GM19193 (cell line): ENCODE data around the gene CCDC136.

Source experiments
- POLR2A ChIP-seq: IDR thresholded peaks from 4 replicates; pipeline ENCODE4 v1.6.1; 2011; ENCODE audit not compliant: insufficient read depth, insufficient read length; ENCODE audit errors: extremely low read depth

CCDC136 gene

GRCh38 chr7:128791972-128792327 is 182 bp downstream of the CCDC136 start:
- TF ChIP-seq POLR2A: no peak

DNA sequence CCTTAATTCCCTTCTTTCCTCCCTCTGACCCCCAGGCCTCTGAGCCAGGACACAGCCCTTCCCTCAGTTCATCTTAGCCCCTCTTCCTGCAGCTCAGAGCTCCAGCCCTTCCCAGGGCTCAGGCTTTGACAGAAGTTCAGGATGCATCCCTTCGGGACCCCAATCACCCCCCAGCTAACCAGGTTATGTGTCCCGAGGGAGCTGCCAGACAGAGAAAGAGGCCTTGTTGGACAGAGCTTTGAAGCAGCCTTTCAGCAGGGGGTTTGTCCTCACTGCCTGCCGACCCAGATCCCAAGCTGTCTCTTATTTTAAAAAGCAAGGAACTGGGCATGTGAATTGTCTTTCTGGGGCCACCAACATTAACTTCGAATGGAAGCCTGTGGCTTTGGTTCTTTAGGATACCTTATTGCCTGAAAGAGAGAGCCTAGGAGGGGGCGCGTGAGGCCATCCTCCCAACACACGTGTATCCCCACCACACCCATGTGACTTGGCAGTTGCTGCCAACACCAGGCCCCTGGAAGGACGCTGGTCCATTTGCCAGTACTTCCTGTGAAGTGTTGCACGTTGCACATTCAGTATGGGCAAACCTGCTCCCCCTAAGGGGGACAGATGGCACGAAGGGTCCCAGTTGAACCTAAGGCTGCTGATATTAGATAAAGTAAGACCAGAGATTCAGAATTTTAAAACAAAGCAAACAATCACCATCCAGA is 858 bp downstream of the CCDC136 start:
- no peak for TF ChIP-seq POLR2A

DNA sequence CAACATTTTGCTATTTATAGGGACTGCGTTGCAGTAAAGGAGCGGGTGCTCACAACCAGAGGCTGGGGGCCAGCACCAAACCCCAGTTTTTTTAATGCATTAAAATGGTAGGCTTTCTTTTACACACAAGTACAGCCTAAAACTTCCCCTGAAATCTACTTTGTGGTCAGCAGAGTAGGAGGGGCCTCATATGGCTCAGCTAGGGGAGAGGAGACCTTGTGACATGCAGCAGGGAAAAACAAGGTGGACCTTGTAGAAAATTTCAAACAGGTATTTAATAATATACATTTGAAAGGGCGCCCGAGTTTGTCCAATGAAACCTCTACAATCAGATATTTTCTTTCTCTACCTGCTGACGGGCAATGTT is 1.4 kb downstream of the CCDC136 start:
- TF ChIP-seq POLR2A: no peak

- TF ChIP-seq POLR2A: no peak
These were observed 2.3 kb downstream of the CCDC136 start for GRCh38 chr7:128794020-128794419.

DNA sequence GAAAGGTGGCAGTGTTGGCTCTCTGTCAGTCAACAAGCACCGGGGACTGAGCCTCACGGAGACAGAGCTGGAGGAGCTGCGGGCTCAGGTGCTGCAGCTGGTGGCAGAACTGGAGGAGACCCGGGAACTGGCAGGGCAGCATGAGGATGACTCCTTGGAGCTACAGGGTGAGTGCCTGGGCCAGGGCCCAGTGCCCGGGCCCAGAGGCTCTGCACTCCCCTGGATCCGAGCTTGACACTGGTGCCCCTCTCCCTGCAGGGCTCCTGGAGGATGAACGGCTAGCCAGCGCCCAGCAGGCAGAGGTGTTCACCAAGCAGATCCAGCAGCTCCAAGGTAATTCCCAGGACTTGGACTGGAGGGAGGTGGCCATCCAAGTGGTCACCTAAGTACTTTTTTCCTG is 2.7 kb downstream of the CCDC136 start:
- no peak for TF ChIP-seq POLR2A

DNA sequence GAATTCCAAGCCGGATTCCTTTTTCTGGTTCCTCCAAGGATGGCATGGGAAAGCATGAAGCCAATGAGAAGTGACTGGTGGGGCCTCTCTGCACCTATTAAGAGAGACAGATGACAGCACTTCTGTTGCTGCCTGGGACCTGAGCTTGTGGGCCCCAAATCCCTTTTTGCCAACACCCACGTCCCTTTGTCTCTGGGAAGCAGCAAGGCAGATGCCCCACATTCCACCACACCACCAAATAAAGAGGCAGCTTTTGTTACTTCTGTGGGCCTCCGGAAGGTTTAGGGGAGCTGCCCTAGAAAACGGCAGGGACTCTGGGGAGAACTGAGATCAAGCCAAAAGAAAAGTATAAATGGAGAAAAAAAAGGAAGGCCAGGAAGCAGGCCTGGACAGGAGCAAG is 3.4 kb downstream of the CCDC136 start:
- TF ChIP-seq POLR2A: no peak

DNA sequence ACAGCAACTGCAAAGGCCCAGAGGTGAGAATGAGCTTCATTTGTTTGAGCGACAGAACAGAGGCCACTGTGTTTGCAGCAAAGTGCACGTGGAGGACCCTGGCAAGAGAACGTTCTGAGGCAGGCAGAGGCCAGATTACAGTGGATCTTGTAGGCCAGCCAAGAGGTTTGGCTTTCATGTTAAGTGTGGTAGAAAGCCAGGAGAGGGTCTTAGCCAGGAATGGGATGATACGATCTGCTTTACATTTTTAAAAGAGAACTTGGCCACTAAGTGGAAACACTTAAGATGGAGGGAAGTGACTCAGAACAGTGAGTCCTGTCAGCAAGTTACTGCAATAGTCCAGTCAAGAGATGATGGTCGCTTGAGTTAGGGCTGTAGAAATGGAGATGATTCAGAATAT is 4.6 kb downstream of the CCDC136 start:
- no peak for TF ChIP-seq POLR2A

GRCh38 chr7:128799451-128799850 is 7.7 kb downstream of the CCDC136 start:
- no peak for TF ChIP-seq POLR2A

DNA sequence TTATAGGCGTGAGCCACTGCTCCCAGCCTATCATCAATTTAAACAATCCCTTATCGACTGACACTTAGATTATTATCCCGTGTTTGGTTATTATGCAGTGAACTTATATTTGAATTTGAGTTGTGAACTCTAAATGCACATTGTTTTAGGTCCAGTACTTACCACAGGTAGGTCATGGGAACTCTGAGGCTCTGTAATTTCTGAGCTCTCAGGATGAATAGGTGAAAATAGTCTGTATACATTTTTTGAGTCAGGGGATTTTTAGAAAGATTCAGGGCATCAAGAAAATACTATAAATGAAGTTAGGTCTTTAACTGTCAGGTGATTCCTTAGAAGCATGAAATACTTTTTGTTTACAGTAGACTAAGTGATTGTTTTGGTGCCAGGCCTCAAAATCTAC is 8.8 kb downstream of the CCDC136 start:
- TF ChIP-seq POLR2A: no peak

- no peak for TF ChIP-seq POLR2A
These were observed 9.2 kb downstream of the CCDC136 start for GRCh38 chr7:128801003-128801402.

- no peak for TF ChIP-seq POLR2A
These were observed 10.1 kb downstream of the CCDC136 start for GRCh38 chr7:128801667-128802418.

DNA sequence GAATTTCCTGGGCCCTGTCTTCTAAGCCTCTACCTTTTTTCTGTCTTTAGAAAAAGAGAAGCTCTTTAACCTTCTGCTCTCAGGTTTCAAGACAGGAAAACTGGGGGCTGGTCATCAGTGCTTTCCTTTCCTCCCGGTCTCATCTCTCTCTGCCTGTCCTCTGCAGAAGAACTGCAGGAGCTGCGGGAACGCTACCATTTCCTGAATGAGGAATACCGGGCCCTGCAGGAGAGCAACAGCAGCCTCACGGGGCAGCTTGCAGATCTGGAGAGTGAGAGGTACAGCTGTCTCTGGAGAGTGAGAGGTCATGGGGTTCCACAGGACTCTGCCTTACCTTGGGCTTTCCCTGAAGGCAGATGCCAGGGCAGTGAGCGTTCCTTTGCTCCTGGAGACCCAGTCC is 12.7 kb downstream of the CCDC136 start:
- TF ChIP-seq POLR2A: no peak

- no peak for TF ChIP-seq POLR2A
These were observed 13.5 kb downstream of the CCDC136 start for GRCh38 chr7:128805225-128805624.

DNA sequence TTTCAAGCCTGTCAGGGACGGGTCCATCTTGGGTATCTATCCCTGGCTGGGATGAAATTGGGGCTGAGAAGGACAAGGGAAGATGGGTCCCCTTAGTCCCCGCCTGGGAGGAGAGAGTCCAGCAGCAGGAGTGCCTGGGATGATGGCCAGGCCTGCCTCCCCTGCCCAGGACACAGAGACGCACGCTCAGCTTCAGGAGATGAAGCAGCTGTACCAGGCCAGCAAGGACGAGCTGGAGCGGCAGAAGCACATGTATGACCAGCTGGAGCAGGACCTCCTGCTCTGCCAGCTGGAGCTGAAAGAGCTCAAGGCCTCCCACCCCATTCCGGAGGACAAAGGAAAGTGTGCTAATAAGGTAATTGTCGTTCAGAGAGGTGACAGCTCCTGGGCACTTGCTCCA is 15.4 kb downstream of the CCDC136 start:
- TF ChIP-seq POLR2A: no peak

GRCh38 chr7:128809363-128809762 is 17.6 kb downstream of the CCDC136 start:
- TF ChIP-seq POLR2A: no peak

DNA sequence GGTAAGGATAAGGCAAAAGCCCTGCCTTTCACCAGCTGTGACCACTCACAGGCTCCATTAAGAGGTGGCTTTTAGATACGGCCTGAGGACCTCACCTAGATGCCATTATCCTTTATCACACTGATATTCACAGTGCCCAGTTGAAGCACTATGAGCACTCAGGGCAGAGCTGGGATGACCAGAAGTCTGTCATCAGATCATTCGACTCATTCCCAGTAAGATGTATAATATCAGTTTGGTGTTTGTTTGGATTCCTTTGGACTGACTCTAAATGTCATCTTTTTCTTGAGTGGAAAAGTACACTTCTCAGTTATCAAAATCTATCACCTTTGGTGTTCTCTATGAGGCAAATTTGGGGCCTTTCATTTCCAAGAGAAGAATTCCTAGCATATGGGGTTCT is 18.7 kb downstream of the CCDC136 start:
- TF ChIP-seq POLR2A: no peak
